ENCODE data around the gene ATP2B2.

The ATP2B2 gene

DNA sequence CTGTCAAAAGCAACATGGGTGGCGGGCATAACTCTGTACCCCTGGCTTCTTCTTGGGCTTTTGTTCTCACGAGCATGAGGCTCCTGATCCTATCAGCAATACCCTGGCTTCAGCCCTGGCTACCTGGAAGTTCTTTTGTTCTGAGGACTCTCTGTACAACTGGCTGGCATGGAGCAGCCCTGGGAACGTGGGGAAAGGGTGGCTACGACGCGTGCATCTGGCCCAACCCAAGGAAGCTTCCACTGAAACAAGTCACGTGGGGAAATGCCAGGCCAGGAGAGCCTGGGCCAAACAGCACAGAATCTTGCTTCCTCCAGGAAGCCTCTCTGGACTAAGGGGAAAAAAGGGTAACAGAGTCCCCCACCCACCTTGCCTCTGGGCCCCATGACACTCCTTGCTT, 22.7 kb upstream of the ATP2B2 start:
- no peak for DNase-seq

DNA sequence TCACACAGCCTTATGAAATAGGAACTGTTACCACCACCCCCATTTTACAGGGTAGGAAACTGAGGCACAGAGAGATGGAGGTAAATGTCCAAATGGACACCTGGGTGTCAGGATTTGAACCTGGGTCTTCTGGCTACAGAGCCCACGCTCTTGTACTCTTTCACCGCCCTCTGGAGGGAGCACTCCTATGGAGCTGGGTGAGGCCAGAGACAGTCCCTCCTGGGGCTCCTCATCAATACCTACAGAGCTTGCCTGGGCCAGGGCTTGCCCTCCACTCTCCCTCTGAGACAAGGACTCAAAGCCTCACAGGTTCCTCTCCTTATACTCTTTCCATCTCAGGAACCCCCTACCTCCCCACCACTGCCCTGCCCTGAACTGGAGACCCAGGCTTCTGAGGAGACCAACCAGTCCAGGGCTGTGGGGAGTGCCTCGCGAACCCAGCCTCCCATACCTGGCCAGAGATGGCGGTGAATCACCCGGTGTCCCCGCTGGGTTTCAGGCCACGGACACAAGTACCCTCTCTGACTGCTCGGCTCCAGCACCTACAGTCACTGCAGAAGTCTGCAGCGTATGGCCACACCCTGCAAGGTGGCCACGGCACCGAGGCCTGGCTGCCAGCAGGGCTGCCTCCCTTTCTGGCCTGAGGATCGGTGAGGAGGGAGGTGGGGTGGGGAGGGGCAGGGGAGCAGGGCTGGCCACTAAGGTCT, 22.1 kb upstream of the ATP2B2 start:
- no peak for DNase-seq

DNA sequence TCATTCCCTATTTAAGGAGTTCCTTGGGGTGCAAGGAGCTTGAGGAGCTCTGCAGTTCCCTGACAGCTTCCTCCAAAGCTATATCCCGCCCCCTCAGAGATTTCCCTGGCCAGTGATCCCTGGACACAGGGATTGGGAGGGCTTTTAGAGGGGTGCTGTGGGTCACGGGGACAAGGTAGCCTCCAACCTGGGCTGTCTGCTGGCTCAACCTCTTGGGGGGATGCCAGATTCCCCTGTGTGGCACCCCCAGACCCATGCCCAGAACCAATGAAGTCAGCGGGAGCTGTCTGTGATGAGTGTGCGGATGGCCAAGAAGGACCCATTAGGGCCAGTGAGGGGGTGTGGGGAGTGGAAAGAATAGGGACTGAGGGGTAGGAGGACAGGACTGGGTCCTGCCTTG, 21.0 kb upstream of the ATP2B2 start:
- no peak for DNase-seq

DNA sequence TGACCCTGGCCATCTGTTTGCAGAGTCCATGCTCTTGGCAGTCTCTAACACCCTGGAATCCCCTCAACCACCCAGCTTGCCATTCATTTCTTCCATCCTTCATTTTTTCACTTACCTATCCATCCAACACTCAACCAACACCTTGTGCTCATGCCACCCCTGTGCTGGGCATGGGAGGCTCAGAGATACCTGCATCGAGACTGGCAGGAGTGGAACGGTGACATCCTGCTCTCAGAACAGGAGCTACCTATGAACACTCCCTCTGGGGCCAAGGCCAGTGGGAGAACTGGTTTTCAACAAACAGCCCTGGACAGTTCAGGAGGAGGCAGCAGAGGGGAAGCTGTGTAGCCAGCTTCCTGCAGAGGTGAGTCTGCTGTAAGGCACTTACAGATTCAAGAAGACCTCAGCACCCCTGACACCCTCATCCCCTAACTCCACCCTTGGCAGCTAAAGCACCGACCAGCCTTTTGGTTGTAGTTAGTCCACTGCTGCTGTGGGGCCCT, 19.5 kb upstream of the ATP2B2 start:
- DNase-seq: no peak

DNA sequence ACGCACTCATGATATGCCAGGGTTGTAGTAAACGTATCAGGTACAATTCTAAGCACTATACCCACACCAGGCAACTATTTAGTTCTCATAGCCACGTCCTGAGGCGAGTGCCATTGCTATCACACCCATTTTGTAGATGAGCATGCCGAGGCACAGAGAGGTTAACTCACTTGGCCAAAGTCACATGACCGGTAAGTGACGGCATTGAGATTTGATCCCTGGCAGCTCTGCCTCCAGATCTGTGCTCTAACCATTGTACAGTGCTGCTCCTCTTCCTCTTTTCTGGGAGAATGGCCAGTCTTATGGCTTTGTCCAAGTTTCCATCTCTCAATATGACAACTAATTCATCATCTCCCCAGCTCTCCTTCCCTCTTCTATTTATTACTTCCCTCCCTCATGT, 18.9 kb upstream of the ATP2B2 start:
- no peak for DNase-seq

DNA sequence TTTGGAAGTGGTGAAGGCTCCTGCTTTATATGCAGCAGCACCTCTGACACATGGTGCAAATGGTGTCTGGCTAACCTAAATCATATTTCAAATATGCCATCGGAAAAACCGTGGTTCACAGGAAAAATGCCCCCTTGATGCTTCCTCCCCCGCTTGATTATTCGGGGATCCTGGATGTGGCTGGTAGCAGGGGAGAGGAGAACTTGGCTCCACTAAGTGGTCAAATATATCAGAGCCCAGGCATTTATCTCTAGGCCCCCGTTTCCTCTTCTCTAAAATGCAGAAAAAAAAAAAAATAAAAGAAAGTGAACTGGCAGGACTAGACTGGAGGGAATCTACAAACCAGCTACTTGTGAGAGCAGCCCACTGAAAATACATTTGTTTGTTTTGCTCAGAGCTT, 18.2 kb upstream of the ATP2B2 start:
- DNase-seq: no peak

DNA sequence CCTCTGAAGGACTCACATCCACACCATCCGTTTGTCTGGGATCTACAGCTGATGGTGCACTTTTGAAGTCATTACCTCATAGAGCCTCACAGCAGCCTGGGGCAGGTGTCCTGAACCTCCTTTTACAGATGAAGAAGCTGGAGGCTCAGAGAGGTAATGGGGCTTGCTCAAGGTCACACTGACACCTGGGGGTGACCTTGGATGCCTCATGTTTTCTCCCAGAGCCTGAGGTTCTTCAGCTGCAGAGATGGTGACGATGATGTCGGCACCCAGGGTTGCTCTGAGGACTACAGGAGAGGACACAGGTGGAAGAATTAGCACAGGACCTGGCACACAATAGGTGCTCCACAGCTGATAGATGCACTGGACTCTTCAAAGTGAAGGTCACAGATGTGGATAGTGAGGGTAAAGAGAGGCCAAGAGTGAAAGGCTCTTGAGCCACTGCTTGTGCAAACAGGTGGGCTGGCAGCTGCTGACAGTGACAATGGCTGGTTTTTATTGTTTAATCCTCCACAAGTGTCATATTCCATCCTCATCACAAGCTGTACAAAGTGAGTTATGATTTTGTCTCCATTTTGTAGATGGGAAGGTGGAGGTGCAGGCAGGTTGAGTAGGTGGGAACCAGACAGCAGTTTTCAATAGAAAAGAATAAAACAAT, 17.4 kb upstream of the ATP2B2 start:
- no peak for DNase-seq

DNA sequence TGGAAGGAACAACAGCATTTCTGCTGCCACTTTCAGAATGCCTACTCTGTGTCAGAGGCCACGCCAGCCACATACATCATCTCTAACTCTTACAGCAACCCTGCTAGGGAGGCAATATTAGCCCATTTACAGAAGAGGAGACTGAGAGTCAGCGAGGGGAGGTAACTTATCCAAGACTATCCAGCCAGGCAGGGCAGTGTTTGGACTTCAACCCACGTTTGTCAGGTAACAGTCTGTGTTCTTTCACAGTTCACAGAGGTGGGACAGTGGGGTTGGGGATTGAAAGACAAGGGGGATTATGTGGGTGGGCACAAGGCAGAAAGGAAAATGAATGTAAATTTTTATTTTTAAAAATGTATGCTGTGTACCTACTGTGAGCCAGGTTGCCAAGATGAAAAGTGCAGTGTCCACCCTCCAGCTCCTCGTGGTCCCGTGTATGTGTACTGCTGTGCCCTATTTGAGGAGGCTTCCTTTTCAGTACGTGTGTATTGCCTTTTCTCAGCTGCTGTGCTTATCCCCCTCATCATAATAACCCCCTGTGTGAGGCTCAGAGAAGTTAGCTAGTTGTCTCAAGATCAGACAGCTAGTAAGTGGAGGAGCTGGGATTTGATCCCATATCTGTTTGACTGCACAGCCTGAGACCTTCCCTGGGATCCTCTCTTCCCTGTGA, 16.5 kb upstream of the ATP2B2 start:
- no peak for DNase-seq

DNA sequence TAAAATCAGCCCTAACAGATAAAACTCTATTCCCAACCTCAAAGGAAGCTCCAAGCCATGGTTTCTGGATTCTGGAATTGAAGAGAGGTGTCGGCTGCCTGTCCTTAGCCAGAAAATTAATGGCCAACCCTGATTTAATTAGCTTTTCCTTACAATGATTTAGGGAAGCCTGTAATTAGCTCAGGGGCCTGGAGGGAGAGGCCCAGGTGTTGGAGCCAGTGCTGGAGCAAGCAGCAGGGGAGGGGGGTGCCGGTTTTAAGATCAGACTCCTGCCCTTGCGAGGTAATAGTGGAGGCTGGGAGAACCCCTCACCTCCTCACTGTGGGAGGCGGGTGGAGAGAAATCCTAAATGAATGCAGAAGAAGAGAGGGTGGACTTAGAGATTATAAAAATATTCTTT, 14.7 kb upstream of the ATP2B2 start:
- DNase-seq: no peak

DNA sequence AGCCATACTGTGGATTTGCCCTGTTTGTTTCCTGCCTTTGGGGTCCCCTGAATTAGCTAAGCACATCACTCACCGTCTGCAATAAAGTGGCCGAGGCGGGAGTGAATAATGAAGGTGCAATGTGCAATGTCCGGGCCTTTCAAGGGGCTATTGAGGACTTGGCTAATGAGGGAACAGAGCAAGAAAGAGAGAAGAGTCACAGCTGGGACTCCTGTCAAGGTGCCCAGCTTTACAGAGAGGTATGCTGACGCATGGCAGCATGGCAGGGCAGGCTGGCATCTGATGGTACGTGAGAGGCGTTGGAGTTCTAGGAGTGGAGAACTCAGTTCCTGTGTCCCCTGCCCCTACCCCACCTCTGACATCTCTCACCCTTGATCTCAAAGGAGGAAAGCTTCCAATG, 13.8 kb upstream of the ATP2B2 start:
- no peak for DNase-seq

DNA sequence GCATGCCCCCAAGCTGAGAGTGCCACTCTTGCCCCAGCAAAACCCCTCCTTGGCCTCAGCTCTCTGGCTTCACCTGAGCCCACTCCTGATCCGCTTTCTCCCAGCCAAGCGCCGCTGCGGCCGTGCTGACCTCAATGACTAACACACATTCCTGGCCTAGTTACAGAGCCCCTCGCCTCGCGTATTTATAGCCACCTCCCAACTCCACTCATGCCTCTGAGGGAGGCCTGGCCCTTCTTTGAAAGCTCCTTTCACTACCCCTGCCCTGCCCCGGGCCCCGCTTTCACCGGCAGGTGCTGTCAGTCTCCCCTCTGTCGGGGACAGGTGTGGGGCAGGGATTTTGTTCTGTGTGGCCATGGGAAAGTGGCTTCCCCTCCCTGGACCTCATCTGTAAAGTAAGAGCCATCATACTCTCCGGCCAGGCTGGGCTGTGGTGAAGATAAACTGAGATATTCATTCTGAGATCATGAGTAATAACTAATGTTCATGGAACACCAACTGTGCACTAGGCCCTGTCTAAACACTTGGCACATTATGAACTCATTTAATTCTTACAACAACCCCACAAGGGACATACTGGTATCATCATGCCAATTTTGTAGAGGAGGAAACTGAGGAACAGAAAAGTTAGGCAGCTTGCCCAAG, 13.2 kb upstream of the ATP2B2 start:
- no peak for DNase-seq

DNA sequence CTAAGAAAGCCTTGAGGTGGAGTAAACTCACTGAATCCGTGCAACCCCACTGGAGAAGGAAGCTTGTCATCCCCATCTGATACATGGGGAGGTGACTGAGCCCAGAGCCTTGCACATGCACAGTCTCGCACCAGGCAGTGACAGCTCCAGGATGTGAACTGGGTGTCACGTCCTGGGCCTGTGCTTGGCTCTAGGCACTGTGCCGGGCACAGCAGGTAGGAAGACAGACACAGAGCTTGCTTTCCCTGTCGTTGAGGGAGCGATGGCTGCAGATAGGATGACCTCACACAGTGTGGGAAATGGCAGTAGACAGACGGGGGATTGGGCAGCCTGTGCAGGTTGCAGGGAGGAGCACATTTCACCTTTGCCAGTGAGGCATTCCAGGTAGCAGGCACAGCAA, 12.2 kb upstream of the ATP2B2 start:
- no peak for DNase-seq

DNA sequence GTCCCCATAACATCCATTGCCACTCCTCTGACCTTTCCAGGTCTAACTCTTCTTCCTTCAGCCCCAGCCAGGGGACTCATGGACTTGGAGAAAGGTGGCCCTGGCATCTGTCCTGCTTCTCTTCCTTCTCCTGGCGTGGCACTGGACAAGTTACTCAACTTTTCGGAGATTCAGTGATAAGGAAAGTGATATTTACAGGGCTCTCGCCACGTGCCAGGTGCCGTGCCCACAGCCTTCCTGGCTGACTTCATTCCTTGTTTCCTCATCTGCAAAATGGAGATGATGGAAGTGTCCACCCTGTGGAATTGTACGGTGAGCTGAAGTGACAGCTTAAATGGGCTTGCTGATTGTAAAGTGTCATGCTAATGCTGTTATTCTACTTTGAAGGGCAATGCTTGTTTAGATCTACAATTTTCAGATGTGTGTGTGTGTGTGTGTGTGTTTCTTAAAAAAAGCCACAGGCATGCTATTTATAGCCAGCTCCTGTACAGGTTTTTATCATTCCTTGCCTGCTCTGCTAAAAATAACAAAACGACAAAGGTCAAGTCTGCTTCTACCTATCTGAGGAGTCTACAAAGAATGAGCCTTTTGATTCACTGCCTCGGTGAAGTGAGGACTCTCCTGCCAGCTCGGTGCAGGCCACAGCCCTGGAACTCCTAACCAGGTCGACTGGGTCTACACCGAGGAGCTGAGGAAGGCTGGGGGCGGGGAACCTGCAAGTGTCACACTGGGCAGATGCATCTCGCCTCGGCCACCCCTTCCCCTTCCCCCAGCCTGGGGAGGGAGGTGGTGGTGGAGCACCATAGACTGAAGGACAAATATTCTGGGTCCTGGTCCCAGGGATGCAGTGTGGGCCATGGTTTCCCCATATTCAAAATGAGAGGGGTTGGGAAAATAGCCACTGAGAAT, 11.4 kb upstream of the ATP2B2 start:
- no peak for DNase-seq

DNA sequence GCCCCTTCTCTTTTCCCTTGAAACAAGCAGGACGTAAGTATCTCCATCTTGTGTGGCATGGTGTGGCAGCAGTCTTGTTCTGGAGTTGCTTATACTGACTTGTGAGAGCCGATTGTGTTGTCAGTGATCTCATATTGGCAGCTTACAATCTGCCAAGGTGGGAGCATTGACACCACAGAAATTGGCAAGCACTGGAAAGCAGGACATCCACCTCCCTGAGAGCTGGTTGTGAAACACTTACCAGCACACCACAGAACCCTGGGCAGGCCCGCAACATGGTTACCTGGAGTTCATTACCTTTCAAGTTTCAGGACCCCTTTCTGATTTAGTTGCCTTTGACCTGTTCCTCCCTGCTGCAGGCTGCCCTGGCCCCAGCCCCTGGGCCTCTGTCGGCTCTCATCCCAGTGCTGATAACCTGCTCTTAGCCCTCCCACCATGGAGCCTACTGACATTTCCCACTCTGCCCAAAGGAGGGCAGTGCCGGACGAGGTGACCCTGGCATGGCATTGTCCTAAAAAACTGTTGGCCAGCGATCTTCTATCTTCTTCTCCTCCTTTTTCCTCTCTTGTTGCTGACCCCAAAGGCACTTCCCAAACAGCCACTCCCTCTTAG, 10.6 kb upstream of the ATP2B2 start:
- DNase-seq: no peak

DNA sequence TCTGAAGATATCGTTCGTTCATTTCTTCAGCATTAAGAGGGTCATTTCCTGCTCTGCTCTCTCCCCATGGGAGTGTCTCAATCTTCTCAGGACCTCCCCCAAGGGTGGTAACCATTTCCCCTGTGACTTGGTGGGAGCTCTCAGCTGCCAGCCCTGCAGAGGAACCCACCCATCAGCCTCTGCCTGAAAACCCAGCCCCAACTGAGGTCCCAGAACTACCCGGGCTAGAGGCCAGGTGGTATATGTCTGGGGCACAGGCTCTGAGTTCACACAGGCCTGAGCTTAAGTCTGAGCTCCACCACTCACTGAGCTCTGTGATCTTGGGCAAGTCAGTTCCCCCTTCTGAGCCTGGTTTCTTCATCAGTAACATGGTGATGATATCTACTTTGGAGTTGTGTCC, 10.0 kb upstream of the ATP2B2 start:
- no peak for DNase-seq

DNA sequence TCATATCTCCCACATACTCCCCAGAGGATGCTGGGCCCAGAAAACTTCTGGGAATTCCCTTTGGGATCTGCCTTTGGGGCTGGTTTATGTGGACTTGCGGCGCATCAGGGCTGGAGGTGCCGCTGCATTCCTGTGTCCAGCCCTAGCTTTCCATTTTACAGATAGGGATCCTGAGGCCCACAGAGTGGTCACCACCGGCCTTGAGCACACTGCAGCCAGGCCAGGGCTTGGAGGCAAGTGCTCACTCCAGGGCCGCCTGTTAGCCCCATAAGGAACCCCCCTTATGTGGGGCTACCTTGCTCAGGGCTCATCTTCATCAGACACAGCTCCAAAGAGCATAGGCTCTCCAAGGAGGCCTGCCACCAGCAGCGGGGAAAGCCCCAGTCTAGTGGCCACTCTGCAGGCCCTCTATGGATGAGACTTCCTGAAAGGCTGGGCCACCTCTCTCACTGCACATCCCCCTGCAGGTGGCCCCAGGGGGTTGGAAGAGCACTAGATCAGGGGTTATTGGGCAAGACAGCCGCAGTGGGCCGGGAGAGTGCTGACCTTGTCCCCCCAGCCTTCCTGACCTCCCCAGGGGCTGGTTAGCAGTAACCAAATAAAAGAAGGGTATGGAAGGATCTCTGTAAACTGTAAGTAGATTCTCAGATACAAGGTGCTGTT, 9.2 kb upstream of the ATP2B2 start:
- no peak for DNase-seq

DNA sequence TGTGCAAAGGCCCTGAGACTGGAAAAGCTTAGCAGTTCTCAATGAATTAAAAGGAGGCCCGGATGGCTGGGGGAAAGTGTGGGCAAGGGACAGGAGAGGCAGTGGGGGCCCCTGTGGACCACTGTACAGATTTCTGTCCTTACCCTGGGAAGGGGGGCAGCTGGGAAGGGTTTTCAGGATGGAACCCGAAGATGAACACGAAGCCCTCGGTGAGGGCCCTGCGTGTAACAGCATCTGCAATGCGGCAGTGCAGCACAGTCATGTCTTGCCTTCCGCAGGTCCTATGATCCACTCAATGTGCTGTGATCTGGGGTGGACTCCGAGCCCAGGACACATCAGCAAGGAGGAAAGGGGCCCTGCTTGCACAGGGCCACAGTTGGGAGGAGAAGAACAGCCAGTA, 7.9 kb upstream of the ATP2B2 start:
- no peak for DNase-seq

DNA sequence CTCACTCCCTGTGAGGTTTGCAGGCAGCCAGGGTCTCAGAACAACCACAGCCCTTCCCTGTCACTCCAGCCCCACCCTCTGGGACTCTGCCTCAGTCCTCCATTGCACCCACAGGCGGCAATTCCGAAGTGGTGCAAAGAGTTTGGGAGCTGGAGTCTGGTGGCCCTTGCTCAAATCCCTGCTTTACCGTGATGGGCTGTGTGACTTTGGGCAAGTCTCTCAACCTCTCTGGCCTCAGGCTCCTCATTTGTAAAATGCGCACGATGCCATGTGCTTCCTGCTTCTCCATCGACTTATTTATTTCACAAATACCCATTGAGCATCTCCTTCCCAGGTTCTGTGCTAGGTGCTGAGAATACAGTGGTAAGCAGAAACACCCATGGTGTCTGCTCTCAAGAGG, 7.3 kb upstream of the ATP2B2 start:
- DNase-seq: no peak

DNA sequence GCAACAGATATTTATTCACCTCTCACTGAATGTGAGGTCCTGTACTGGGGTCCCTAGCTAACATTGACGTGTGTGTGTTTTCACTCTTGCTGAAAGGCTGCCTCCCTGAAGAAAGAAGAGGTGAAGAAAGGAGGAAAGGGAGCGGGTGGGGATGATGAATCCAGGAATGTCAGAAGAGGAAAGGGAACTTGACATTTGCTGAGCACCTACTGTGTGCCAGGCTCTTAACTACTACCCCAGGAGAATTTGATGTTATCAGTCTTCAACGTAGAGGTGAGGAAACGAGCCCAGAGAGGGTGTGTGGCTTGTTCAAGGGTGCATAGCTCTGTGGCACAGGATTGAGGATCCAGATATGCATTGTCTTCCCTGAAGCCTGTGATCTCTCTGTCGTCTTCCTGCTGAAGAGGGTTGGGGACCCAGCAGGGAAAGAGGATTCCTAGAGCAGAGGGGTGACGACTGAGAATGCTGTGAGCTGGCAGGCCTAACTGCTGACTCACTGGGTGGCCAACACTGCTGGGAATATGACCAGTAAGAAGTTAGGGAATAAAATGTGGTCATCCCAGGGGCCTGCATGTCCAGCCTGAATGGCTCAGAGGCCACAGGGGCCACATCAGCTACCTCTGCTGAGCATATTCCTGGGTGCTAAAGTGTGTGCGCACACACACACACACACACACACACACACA, 6.6 kb upstream of the ATP2B2 start:
- no peak for DNase-seq

DNA sequence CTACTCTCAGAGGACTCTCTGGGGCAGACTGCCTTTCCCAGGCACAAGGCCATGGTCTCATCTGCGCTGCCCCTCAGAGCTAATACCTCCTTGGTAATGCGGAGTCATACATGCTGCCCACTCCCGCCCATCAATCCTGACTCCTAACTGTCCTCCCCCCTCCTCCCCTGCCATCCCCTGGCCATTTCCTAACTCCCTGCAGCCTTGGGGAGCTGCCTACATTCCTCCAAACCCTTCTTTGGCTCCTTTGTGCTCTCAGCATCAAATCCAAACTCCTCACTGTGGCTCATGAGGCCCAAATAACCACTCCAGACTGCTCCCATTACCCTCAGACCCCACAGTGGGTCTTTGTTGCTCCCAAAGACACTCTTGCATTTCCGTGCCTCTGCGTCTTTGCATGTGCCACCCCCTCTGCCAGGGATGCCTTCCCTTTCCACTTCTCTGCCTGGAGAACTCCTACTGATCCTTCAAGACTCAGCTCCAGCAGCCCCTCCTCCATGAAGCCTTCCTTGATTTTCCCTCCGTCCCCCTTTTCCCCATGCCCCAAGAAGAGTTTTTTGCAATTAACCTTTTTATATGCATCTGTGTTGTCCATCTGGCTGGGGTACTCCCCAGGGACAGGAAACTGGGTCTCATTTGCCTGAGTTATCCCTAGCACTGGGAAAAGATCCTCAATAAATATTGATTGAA, 5.5 kb upstream of the ATP2B2 start:
- no peak for DNase-seq
